Activated T-helper 17 cell treated with anti-CD3 and anti-CD28 coated beads, Interleukin-2, amount 50 U/mL, for 72 hours (primary cell): ENCODE results near the gene KRT13. TPM values are rescaled to one million over a fixed set of nuclear protein-coding genes. Genes with fewer than 3 reads are reported as not detected.
A peak's percentile ranks its signal among the peaks of the same experiment; 100 is the strongest.

Experiments
- ATAC-seq: fragments of 150-1000 bp; cut with Tn5 transposase; replicated peaks from 2 replicates; pipeline ENCODE4 v1.10.0; 2021; ENCODE audit warnings: mild to moderate bottlenecking, moderate library complexity
- H3K27ac Mint-ChIP-seq: one replicate; pipeline ENCODE4 v1.8.0; 2022; ENCODE audit warnings: mixed read lengths
- H3K27me3 Mint-ChIP-seq: one replicate; pipeline ENCODE4 v1.8.0; 2022; ENCODE audit warnings: mixed read lengths
- H3K36me3 Mint-ChIP-seq: one replicate; pipeline ENCODE4 v1.8.0; 2022; ENCODE audit warnings: low read depth, mild to moderate bottlenecking, mixed read lengths
- H3K4me1 Mint-ChIP-seq: one replicate; pipeline ENCODE4 v1.8.0; 2022; ENCODE audit warnings: mixed read lengths
- H3K4me3 Mint-ChIP-seq: one replicate; pipeline ENCODE4 v1.8.0; 2022; ENCODE audit warnings: mild to moderate bottlenecking, mixed read lengths
- H3K9me3 Mint-ChIP-seq: one replicate; pipeline ENCODE4 v1.8.0; 2022; ENCODE audit warnings: mixed read lengths
- total RNA-seq, 2 donors: library from RNA; stranded (reverse); gene quantifications; one replicate each; pipeline ENCODE4 v1.2.3, GENCODE V29; 2022

The KRT13 gene
- total RNA-seq = not detected

DNA sequence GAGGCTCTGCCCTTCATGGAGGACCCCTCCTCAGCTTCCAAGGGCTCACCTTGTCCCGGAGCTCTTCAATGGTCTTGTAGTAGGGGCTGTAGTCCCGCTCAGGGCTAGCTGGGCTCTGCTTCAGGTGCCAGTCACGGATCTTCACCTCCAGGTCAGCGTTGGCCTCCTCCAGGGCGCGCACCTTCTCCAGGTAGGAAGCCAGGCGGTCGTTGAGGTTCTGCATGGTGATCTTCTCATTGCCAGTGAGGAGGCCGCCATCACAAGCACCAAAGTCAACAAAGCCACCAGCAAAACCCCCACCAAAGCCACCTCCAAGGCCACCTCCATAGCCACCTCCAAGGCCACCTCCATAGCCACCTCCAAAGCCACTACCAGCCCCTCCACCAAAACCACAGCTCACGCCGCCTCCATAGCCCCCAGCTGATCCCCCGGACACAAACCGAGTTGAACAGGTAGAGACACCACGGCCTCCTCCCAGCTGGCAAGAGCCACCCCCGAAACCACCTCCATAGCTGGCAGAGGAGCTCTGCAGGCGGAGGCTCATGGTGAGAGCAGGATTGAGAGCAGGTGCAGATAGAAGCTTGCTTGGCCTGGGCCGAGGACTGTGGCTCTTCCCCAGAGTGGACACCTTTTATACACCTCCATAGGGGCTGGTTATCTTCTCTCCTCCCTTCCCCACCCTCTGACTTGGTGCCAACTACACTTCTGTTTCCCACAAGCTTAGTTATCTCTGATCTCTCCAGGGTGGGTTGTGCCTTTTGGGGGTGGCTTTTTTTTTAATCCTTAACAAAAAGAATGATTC lies at the start of gene KRT13:
Gene KRT13, minus strand, starts transcription at position 606 of the 802 bp plus-strand sequence. Its CDS starts 62 bp downstream, at position 544.
- no peak for ATAC-seq
- H3K4me3 Mint-ChIP-seq = no peak within 1 kb of the TSS

DNA sequence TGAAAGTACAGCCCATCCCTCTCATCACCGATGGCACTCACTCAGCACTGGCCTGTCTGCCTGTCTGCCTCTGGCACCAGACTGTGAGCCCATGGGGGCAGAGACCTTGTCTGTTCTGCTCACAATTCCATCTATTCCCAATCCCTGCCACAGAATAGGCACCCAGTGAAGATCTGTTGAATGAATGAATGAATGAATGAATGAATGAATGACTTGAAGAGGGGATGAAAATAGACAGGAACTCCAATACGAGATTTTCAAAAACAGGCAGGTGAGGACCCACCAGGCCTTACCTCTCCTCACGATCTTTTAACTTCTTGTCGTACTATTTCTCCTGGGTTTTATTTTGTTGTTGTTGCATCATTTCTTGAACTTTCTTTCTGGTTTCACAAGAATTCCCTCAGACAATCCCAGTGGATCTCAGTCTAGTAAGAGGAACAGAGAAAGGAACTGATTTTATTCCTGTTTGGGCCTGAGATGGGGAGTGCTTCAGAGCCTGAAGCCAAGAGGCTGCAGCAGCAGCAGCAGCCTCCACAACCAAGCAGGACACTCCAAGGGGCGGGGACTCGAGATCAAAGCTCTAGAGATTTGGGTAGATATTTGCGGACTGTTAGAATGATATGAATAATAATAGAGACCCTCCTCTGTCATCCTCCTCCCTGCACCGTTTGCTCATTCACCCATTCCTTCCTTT lies 48.7 kb upstream of the KRT13 start:
- H3K9me3 Mint-ChIP-seq = no peaks in the 10 kb centered on the region
- H3K27ac Mint-ChIP-seq = peak overlapping the region; percentile 12
- H3K4me3 Mint-ChIP-seq = no peak overlapping the region
- no peak for ATAC-seq
- no peaks in the 10 kb centered on the region for H3K36me3 Mint-ChIP-seq
- H3K27me3 Mint-ChIP-seq = peaks cover 39% of the 10 kb centered on the region
- H3K4me1 Mint-ChIP-seq = peaks cover 4% of the 10 kb centered on the region

More for the DNA sequence above, at the start of gene KRT13:
- H3K36me3 Mint-ChIP-seq = no peaks in the 10 kb centered on the region
- no peaks in the 10 kb centered on the region for H3K9me3 Mint-ChIP-seq
- H3K27ac Mint-ChIP-seq = no peak within 1 kb of the TSS
- peaks cover under 1% of the 10 kb centered on the region for H3K4me1 Mint-ChIP-seq
- no peaks in the 10 kb centered on the region for H3K27me3 Mint-ChIP-seq

DNA sequence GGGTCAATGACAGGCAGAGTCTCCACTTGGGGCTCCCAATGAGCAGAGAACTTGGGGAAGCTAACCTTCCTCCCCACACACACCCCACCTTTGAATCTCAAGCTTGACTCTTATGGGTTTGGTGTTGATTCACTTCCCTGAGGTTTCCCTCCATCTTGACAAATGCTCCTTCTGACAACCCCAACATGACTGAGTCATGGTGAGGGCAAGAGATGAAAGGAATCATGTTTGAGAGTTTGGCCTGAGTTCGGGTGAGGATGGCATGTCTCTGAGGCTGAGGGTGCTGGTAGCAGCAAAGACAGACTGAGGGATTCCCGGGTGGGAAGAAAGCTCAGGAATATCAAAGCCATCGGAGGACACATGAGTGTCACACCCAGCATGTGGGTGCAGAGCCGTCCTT lies 47.8 kb upstream of the KRT13 start:
- no peak overlapping the region for H3K27ac Mint-ChIP-seq
- no peaks in the 10 kb centered on the region for H3K9me3 Mint-ChIP-seq
- H3K27me3 Mint-ChIP-seq = peaks cover 33% of the 10 kb centered on the region
- peaks cover 8% of the 10 kb centered on the region for H3K4me1 Mint-ChIP-seq
- peaks cover under 1% of the 10 kb centered on the region for H3K36me3 Mint-ChIP-seq
- no peak overlapping the region for H3K4me3 Mint-ChIP-seq
- peak; percentile 13 for ATAC-seq

DNA sequence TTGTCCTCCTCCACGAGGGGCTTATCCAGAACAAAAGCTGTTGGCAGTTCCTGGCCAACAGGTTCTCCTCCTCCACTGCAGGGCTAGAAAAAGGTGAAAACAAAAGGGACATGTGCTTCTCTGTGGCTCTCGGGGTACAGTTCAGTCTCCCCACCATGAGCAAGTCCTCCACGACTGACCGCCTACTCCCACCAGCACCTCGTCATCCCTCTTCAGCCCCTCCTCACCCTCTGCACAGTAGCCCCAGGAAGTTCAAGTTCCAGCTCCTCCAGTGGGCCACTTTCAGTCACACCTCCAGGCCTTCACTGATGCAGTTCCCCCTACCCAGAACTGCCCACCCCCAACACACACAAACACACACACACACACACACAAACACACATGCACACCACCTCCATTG lies 47.0 kb upstream of the KRT13 start:
- Mint-ChIP-seq H3K4me3 (no peak overlapping the region), H3K9me3 (no peaks in the 10 kb centered on the region), H3K27me3 (peaks cover 26% of the 10 kb centered on the region), H3K36me3 (peaks cover 6% of the 10 kb centered on the region), H3K27ac (no peak overlapping the region), H3K4me1 (peaks cover 15% of the 10 kb centered on the region)
- ATAC-seq = no peak

DNA sequence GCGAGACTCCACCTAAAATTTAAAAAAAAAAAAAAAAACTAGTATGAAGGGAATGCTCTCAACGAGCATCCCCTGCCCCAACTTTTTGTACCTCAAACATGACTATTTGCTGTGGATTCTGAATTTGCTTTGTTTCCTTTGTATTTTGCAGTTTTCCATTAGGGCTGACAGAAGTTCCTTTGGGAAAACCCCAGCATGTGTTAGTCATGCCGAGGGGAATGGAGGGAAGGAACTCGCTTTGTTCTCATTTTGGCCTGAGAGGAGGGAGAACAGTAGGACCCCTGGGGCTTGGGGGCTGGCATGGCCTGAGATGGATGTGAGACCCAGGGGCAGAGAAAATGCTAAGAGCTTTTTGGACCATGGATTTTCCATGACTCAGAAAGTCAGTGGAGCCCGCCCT lies 46.0 kb upstream of the KRT13 start:
- no peak overlapping the region for H3K4me3 Mint-ChIP-seq
- no peak for ATAC-seq

DNA sequence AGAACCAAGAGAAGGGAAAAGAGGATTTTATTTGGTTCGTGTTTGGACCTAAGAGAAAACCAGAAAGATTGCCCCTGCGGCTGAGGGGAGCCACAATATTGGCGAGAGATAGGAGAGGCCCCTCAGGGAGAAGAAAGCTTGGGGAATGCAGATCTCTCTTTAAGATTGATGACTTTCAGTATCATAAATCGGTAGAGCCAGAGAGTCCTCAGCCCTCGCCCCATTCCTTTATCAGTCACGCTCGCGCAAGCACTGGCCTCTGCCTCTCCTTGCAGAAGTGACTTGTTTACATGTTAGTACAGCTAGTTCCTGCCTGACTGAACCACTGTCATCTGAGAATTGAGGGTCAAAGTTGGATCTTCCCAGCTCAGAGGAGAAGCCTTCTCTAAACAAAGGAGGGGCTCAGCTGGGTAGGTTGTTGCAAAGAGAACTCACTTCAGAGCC lies 44.2 kb upstream of the KRT13 start:
- Mint-ChIP-seq H3K27me3 (peaks cover 18% of the 10 kb centered on the region), H3K36me3 (peaks cover 6% of the 10 kb centered on the region), H3K9me3 (no peaks in the 10 kb centered on the region), H3K27ac (peak overlapping the region; percentile 71), H3K4me3 (peak overlapping the region; percentile 68), H3K4me1 (peaks cover 15% of the 10 kb centered on the region)
- ATAC-seq = no peak

More for the DNA sequence above, 46.0 kb upstream of the KRT13 start:
- Mint-ChIP-seq H3K27ac (no peak overlapping the region), H3K36me3 (peaks cover 6% of the 10 kb centered on the region), H3K9me3 (no peaks in the 10 kb centered on the region), H3K4me1 (peaks cover 15% of the 10 kb centered on the region), H3K27me3 (peaks cover 23% of the 10 kb centered on the region)

DNA sequence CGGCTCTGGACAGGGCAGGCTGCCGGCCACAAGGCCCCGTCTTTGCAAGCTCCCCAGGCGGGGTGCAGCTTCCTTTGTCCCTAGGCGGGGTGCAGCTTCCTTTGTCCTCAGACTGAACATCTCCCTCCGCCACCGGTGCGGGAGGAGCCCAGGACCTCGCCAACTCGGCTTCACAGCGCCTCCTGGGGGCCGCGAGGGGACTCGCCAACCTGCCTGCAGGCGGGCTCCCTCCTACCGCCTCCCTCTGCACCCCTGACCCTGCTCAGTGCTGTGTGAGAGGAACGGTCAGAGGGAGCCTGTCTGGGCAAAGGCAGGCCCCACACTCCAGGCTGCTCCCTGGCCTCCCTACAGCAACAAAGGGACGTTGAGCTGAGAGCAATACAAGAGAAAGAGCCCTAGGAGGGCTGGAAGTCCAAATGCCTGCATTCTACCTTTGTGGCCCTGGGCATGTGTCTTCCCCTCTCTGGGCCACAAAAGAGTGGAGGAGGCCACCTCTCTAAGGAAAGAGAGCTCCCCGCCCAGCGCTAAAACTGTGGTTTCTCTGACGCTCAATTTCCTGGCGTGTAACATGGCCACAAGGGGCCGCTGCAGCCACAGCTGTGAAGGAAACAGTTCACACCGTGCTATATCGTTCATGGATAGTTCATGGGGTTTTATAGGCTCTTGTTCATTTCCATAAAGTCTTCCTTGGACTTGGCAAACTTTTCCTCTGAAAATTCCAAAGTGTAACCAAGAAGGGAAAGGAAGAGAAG lies 43.6 kb upstream of the KRT13 start:
- Mint-ChIP-seq H3K9me3 (no peaks in the 10 kb centered on the region), H3K27me3 (peaks cover 14% of the 10 kb centered on the region), H3K36me3 (peaks cover 6% of the 10 kb centered on the region), H3K4me3 (peak overlapping the region; percentile 68), H3K4me1 (peaks cover 15% of the 10 kb centered on the region), H3K27ac (peak overlapping the region; percentile 71)
- peak; percentile 73 for ATAC-seq

DNA sequence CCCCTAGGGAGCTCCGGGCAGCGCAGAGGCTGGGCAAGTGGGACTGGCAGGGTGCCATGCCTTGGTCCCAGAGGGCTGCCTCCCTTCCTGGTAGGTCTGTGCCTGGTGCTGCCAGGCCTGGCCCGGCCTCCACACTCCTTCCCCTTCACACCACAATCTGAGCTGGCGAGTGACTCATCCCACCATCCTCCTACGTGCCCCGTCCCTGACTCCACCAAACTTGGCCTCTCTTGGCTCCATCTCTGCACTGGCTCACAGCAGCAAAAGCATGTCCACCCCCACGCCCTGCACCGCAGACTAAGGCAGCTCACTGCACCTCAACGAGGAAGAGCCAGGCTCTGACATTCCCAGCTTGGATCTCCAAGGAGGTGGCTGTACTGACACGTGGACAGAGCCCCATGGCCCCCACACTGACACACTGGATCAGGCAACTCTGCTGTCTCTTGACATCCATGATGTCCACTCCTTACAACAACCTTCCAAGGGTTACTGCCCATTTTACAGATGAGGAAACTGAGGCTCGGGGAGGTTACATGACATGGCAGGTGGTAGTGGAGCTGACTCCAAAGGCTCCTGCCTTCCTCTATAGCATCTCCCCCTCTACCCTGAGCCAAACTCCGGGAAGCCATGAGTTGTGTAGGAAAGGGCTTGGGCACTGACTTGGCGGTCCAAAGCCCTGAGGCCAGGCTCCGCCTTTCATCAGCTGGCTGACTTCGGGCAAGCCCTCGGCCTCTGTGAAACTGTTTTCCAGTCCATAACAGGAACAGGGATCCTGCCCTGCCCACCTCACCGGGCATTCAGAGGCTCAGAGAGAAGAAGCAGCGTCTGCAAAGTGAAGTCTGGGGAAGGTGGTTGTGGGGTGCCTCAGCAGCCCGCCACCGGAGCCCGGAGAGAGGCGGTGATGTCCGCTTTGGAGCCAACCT lies 42.8 kb upstream of the KRT13 start:
- Mint-ChIP-seq H3K27ac (peak overlapping the region; percentile 68), H3K9me3 (no peaks in the 10 kb centered on the region), H3K27me3 (peaks cover 8% of the 10 kb centered on the region), H3K4me3 (peak overlapping the region; percentile 68), H3K36me3 (peaks cover 6% of the 10 kb centered on the region), H3K4me1 (peaks cover 15% of the 10 kb centered on the region)
- peak; percentile 94 for ATAC-seq

DNA sequence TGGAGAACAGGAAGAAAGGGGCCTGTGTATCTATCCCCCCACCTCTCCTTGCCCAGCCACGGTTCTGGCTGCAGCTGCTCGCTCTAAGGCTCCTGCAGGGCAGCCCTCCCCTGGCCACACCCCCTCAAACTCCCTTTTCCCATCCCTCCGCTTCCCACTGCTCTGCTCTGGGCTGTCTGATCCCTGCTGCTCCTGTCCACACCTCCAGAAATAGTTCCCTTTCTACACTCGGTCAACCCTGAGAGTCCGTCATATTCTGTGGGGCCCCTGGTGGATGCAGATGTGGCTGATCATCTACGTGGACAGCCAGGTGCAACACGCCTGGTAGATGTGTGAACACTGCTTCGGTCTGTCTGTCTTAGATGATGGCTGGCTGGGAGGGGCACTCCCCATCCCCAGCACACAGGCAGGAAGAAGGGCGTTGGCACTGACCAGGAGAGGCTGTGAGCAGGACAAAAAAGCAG lies 42.0 kb upstream of the KRT13 start:
- H3K27me3 Mint-ChIP-seq = peaks cover 3% of the 10 kb centered on the region
- H3K4me1 Mint-ChIP-seq = peaks cover 15% of the 10 kb centered on the region
- H3K36me3 Mint-ChIP-seq = peaks cover 6% of the 10 kb centered on the region
- peak overlapping the region; percentile 68 for H3K27ac Mint-ChIP-seq
- ATAC-seq = no peak
- peak overlapping the region; percentile 68 for H3K4me3 Mint-ChIP-seq
- no peaks in the 10 kb centered on the region for H3K9me3 Mint-ChIP-seq

DNA sequence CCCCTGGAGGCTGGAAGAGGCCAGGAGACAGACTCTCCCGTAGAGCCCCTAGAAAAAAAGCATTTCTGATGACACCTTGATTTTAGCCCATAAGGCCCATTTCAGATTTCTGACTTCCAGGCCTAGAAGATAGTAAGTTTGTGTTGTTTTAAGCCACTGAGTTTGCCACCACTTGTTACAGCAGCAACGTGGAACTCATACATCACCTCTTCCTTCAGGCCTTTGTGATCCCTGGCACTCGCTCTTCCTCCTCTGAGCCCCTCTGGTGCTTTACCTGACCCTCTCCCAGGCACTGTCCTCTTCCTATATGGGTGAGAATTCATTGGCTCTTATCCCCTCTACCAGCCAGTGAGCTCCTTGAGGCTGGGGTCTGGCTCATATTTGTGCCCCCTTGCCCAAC lies 41.4 kb upstream of the KRT13 start:
- H3K4me1 Mint-ChIP-seq = peaks cover 15% of the 10 kb centered on the region
- no peaks in the 10 kb centered on the region for H3K9me3 Mint-ChIP-seq
- H3K27me3 Mint-ChIP-seq = peaks cover 1% of the 10 kb centered on the region
- H3K36me3 Mint-ChIP-seq = peaks cover 6% of the 10 kb centered on the region
- H3K4me3 Mint-ChIP-seq = no peak overlapping the region
- no peak for ATAC-seq
- H3K27ac Mint-ChIP-seq = no peak overlapping the region

DNA sequence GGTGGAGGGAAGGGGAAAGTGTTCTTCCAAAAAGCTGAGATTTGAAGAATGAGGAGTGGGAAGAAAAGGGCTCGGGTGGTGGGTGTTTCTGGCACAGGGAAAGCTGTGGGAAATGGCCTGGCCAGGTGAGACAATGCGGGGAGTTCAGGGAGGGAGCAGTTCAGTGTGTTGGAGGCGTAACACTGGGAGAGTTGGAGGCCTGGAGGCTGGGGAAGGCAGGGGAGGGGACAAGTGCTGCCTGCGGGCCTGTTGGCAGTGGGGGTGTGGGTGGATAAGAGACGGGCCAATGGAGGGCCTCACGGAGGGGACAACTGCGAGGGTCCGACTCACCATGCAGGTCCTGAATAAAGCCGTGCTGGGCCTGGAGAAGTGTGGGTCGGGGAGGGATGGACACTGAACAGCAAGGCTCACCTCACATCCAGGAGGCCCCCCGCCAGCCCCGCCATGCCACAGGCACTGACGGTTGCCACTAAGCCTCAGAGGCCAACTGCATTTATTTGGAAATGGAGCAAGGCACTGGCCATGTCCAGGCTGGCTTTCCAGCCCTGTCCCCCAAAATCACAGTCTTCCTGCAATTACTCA lies 40.5 kb upstream of the KRT13 start:
- peaks cover 15% of the 10 kb centered on the region for H3K4me1 Mint-ChIP-seq
- no peak for ATAC-seq

DNA sequence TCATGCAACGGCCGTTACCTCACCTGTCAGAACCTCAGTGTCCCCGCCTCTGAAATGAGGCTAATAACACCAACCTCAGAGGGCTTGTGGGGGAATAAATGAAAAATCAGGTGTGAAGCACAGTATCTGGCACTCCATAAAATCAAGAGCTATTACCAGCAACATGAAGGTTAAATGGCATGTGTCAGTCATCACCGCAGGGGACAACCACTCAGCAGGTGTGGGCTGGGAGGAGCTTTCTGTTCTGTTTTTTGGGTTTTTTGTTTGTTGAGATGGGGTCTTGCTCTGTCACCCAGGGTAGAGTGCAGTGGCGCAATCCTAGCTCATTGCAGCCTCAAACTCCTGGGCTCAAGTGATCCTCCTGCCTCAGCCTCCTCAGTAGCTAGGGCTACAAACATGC lies 39.5 kb upstream of the KRT13 start:
- peaks cover 6% of the 10 kb centered on the region for H3K36me3 Mint-ChIP-seq
- no peak overlapping the region for H3K4me3 Mint-ChIP-seq
- H3K4me1 Mint-ChIP-seq = peaks cover 15% of the 10 kb centered on the region
- no peaks in the 10 kb centered on the region for H3K27me3 Mint-ChIP-seq
- no peak overlapping the region for H3K27ac Mint-ChIP-seq
- no peak for ATAC-seq
- H3K9me3 Mint-ChIP-seq = no peaks in the 10 kb centered on the region

More for the DNA sequence above, 40.5 kb upstream of the KRT13 start:
- no peak overlapping the region for H3K27ac Mint-ChIP-seq
- no peaks in the 10 kb centered on the region for H3K9me3 Mint-ChIP-seq
- no peak overlapping the region for H3K4me3 Mint-ChIP-seq
- H3K36me3 Mint-ChIP-seq = peaks cover 6% of the 10 kb centered on the region
- H3K27me3 Mint-ChIP-seq = no peaks in the 10 kb centered on the region

DNA sequence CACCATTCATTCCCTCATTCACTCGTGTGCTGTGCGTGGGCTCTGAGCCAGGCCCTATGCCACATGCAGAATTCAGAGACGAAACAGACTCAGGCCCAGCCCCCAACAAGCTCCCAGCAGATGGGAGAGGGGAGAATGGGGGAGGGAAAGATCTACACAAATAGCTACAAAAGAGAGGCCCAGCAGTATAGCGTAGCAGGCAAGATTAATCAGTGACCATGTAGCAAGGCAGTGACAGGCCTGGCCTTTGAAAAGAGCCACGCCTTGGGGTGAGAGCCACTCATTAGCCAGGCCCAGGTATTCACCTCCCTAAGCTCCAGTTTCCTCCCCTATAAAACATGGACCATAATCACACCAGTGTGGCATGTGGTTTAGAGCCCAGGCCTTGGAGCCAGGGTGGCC lies 39.1 kb upstream of the KRT13 start:
- no peaks in the 10 kb centered on the region for H3K27me3 Mint-ChIP-seq
- H3K4me1 Mint-ChIP-seq = peaks cover 14% of the 10 kb centered on the region
- peaks cover 6% of the 10 kb centered on the region for H3K36me3 Mint-ChIP-seq
- no peaks in the 10 kb centered on the region for H3K9me3 Mint-ChIP-seq
- no peak overlapping the region for H3K4me3 Mint-ChIP-seq
- no peak overlapping the region for H3K27ac Mint-ChIP-seq
- no peak for ATAC-seq
